Measurements from ENCODE around the gene ADAMTS1.

DNA sequence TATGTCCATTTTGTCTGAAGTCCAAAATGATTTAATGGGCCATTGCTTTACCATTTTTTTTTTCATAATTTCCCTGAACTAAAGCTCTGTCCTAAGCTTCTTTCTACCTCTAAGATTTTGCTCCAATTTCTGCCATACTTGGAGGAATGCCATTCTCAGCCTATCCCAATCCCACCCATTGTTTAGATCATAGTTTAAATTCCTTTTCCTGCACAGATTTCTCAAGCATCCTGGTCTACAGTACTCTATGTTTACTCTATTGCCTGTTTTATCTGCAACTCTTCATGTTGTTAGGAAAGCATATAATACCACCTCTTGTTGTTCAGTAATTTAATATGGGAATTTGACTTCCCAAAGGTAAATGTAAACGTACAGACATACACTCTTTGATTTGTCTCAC, 30.8 kb downstream of the ADAMTS1 start:
- TF ChIP-seq, protein P1, sequence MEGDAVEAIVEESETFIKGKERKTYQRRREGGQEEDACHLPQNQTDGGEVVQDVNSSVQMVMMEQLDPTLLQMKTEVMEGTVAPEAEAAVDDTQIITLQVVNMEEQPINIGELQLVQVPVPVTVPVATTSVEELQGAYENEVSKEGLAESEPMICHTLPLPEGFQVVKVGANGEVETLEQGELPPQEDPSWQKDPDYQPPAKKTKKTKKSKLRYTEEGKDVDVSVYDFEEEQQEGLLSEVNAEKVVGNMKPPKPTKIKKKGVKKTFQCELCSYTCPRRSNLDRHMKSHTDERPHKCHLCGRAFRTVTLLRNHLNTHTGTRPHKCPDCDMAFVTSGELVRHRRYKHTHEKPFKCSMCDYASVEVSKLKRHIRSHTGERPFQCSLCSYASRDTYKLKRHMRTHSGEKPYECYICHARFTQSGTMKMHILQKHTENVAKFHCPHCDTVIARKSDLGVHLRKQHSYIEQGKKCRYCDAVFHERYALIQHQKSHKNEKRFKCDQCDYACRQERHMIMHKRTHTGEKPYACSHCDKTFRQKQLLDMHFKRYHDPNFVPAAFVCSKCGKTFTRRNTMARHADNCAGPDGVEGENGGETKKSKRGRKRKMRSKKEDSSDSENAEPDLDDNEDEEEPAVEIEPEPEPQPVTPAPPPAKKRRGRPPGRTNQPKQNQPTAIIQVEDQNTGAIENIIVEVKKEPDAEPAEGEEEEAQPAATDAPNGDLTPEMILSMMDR (tag by site-specific recombination; IDR thresholded peaks at IDR 0.05) = no peak
- no peak for TF ChIP-seq ZNF274 (IDR thresholded peaks at IDR 0.05; ENCODE audit: low read length)
- TF ChIP-seq ZNF274 (tag by site-specific recombination; IDR thresholded peaks at IDR 0.05; ENCODE audit: borderline replicate concordance) = no peak
- TF ChIP-seq ZNF624 (tag by site-specific recombination; IDR thresholded peaks at IDR 0.05) = no peak
- TF ChIP-seq, protein P2, sequence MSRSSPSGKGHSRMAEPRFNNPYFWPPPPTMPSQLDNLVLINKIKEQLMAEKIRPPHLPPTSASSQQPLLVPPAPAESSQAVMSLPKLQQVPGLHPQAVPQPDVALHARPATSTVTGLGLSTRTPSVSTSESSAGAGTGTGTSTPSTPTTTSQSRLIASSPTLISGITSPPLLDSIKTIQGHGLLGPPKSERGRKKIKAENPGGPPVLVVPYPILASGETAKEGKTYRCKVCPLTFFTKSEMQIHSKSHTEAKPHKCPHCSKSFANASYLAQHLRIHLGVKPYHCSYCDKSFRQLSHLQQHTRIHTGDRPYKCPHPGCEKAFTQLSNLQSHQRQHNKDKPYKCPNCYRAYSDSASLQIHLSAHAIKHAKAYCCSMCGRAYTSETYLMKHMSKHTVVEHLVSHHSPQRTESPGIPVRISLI (tag by site-specific recombination; IDR thresholded peaks at IDR 0.05) = no peak
- no peak for TF ChIP-seq ZNF239 (tag by site-specific recombination; IDR thresholded peaks at IDR 0.05)
- no peak for TF ChIP-seq MEIS1 (CRISPR knock-in tag; IDR thresholded peaks at IDR 0.05; ENCODE audit: borderline replicate concordance)
- TF ChIP-seq, protein P3, sequence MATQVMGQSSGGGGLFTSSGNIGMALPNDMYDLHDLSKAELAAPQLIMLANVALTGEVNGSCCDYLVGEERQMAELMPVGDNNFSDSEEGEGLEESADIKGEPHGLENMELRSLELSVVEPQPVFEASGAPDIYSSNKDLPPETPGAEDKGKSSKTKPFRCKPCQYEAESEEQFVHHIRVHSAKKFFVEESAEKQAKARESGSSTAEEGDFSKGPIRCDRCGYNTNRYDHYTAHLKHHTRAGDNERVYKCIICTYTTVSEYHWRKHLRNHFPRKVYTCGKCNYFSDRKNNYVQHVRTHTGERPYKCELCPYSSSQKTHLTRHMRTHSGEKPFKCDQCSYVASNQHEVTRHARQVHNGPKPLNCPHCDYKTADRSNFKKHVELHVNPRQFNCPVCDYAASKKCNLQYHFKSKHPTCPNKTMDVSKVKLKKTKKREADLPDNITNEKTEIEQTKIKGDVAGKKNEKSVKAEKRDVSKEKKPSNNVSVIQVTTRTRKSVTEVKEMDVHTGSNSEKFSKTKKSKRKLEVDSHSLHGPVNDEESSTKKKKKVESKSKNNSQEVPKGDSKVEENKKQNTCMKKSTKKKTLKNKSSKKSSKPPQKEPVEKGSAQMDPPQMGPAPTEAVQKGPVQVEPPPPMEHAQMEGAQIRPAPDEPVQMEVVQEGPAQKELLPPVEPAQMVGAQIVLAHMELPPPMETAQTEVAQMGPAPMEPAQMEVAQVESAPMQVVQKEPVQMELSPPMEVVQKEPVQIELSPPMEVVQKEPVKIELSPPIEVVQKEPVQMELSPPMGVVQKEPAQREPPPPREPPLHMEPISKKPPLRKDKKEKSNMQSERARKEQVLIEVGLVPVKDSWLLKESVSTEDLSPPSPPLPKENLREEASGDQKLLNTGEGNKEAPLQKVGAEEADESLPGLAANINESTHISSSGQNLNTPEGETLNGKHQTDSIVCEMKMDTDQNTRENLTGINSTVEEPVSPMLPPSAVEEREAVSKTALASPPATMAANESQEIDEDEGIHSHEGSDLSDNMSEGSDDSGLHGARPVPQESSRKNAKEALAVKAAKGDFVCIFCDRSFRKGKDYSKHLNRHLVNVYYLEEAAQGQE (tag by site-specific recombination; IDR thresholded peaks at IDR 0.05) = no peak
- TF ChIP-seq HOXD13 (CRISPR knock-in tag; IDR thresholded peaks at IDR 0.05; ENCODE audit: borderline replicate concordance) = no peak
- no peak for TF ChIP-seq ZFP3 (tag by site-specific recombination; IDR thresholded peaks at IDR 0.05; ENCODE audit: low read depth)
- TF ChIP-seq ZBTB1 (tag by site-specific recombination; IDR thresholded peaks at IDR 0.05) = no peak
- no peak for TF ChIP-seq SALL2 (tag by site-specific recombination; IDR thresholded peaks at IDR 0.05; ENCODE audit: borderline replicate concordance)
- TF ChIP-seq ZNF654 (tag by site-specific recombination; IDR thresholded peaks at IDR 0.05; ENCODE audit: low read depth) = no peak

Measured in HEK293 (cell line).